GM12864 (cell line): Measurements from ENCODE around the gene GSPT1.
"Not testable (repeated sequence)": the region's sequence is repeated elsewhere in the genome, so short reads cannot be mapped to it uniquely, and the experiment has no call there.

Experiments used
- DNase-seq: peaks from one replicate; pipeline ENCODE4 v3.0.0-alpha.2; 2011; ENCODE audit warnings: low read depth
- H3K4me3 ChIP-seq: 2 replicates; pipeline ENCODE4 v1.5.1; 2011; ENCODE audit warnings: mild to moderate bottlenecking, low read depth, low read length, control low read depth
- CTCF ChIP-seq: IDR thresholded peaks from 2 replicates; pipeline ENCODE4 v1.5.1; 2011; ENCODE audit warnings: low read depth, mild to moderate bottlenecking, moderate library complexity, low read length, control low read depth, inconsistent platforms; ENCODE audit errors: missing control alignments

The GSPT1 gene

GRCh38 chr16:11841026-11841425 lies 74.7 kb downstream of the GSPT1 start:
- TF ChIP-seq CTCF, result no peak
- no peak for DNase-seq
- H3K4me3 ChIP-seq, result no peak overlapping the region

- no peak overlapping the region for H3K4me3 ChIP-seq
- no peak for DNase-seq
- TF ChIP-seq CTCF, result no peak
Measured at GRCh38 chr16:11836650-11837244, 79.0 kb downstream of the GSPT1 start.

DNA sequence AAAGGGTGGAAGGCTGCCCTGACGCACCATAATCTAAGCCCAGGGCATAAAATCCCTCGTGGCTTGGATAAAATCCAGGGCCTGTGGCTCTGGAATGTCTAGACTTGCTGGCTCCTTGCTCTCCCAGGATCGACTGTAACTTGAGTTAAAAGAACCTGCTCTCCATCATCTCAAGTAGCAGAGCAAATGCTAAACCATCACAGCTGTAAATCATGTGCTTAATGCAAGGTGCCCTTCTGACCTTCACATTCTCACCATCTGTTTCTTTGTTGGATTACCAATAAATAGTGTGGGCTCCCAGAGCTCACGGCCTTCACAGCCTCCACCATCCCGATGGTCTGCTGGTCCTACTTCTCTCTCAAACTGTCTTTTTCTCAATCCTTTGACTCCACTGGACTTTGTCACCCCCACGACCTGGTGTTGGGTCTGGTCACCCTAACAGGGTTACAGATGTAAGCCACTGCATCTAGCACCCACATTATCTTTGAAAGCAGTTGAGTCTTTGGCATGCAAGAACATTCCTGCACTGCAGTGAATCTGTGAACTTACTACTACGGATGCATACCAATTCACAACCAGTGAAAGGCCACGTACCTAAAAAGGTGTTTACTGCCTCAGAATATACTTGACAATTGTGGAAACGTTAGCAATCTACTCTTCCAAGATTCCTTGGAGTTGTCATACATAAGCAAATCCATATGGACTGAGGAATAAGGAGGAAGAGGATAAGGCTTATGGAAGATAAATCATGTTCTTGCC lies 79.7 kb downstream of the GSPT1 start:
- H3K4me3 ChIP-seq, result no peak overlapping the region
- TF ChIP-seq CTCF, result no peak
- no peak for DNase-seq

GRCh38 chr16:11835309-11835708 lies 80.4 kb downstream of the GSPT1 start:
- no peak for DNase-seq
- TF ChIP-seq CTCF, result no peak
- H3K4me3 ChIP-seq, result no peak overlapping the region

GRCh38 chr16:11833951-11834695 lies 81.6 kb downstream of the GSPT1 start:
- no peak for DNase-seq
- H3K4me3 ChIP-seq, result no peak overlapping the region
- TF ChIP-seq CTCF, result no peak

DNA sequence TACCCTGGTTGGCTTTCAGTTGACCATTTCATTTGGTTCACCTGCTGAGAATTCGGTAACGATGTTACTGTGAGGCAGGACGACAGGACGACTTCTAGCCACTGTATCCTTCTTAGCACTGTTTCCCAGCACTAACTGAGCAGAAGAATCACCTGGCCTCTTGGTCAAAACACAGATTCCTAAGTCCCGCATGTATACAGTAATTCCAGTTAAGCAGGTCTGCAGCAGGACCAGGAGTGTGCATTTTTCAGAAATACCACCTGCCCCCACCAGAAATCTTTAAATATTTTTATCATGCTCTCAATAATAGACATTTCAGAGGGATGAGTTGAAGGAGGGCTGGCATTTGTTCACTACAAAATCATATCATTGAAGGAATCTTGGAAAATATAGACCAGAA lies 87.1 kb downstream of the GSPT1 start:
- H3K4me3 ChIP-seq, result no peak overlapping the region
- no peak for DNase-seq
- TF ChIP-seq CTCF, result no peak

DNA sequence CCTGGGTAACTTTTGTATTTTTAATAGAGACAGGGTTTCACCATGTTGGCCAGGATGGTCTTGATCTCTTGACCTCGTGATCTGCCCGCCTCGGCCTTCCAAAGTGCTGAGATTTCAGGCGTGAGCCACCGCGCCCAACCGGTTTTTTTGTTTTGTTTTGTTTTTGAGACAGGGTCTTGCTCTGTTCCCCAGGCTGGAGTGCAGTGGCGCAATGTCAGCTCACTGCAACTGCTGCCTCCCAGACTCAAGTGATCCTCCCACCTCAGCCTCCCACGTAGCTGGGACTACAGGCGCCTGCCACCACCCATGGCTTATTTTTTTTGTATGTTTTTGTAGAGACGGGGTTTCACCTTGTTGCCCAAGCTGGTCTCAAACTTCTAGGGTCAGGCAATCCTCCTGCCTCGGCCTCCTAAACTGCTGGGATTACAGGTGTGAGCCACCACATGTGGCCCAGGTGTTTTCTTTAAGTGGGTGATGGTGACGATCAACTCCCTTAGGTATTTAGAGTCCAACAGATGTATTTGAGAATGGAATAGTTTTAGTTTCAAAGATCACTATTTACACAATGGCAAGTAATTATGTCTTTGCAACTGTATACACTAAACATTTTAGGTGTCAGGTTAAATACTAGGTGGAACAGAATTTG lies 90.1 kb downstream of the GSPT1 start:
- not testable (repeated sequence) for H3K4me3 ChIP-seq, DNase-seq
